Tibial nerve (tissue), 3 donors: ENCODE results near the gene MED9.

ENCODE experiments used
- CTCF ChIP-seq, 5 experiments: fragments of 200-600 bp in 3 of 5; fragments of 450-650 bp in 2 of 5; sonication (generic) in 3 of 5; IDR thresholded peaks; one replicate each; pipeline ENCODE4 v1.5.1; 2016 to 2019; ENCODE audit warnings: antibody characterized with exemption in 5 of 5, mild to moderate bottlenecking in 3 of 5, moderate library complexity in 2 of 5
- POLR2A ChIP-seq, 2 donors: fragments of 450-650 bp; IDR thresholded peaks; one replicate each; pipeline ENCODE4 v1.6.1; 2017; ENCODE audit warnings: antibody characterized with exemption in 2 of 2, mild to moderate bottlenecking in 2 of 2, moderate library complexity in 2 of 2

GRCh38 chr17:17433000-17433703, 43.6 kb upstream of the MED9 start:
- no peak for TF ChIP-seq CTCF (IDR thresholded peaks at IDR 0.05)
- TF ChIP-seq POLR2A (IDR thresholded peaks at IDR 0.05), result no peak
